A549 treated with AZD9567 at 1 μM for 4 hours (cell line): Measurements from ENCODE around the gene CD19. TPM values are rescaled to one million over a fixed set of nuclear protein-coding genes. Genes with fewer than 3 reads are reported as not detected.

Experiments
- total RNA-seq: library from RNA; stranded (reverse); fragments of 200-300 nt; extraction: Qiagen RNA extraction; gene quantifications from 5 replicates; pipeline ENCODE4 v1.2.3, GENCODE V29; 2022; ENCODE audit not compliant: insufficient read depth

The CD19 gene
- not detected in 5 replicates for total RNA-seq

GRCh38 chr16:28931801-28932225 lies at the start of gene CD19:
CD19 (plus strand) TSS chr16:28931971; CDS start chr16:28932001, 30 bp downstream.

GRCh38 chr16:28924762-28925385 lies 6.9 kb upstream of the CD19 start, which contains the start of gene RABEP2:
RABEP2 (minus strand) TSS chr16:28925238; CDS start chr16:28925163, 75 bp downstream.

GRCh38 chr16:28950648-28951409 lies 19.1 kb downstream of the CD19 start, which contains the start of gene NFATC2IP:
NFATC2IP (plus strand) TSS chr16:28950937; CDS start chr16:28951012, 75 bp downstream.

GRCh38 chr16:28974437-28975157 lies 42.8 kb downstream of the CD19 start, which contains the start of gene SPNS1:
SPNS1 (plus strand) TSS chr16:28974778; CDS start chr16:28975152, 374 bp downstream.

GRCh38 chr16:28984619-28985135 lies 52.9 kb downstream of the CD19 start, which contains the start of gene LAT:
LAT (plus strand) TSS chr16:28985052; CDS start chr16:28985418, 366 bp downstream.

Other genes with a start within 250 kb of the CD19 start
- 180 to 372 TPM (median 323 TPM) in 5 replicates for gene EIF3C, start 220.5 kb upstream of the CD19 start, total RNA-seq
- 1.6 to 2.2 TPM (median 1.9 TPM) in 5 replicates for gene NPIPB9, start 180.2 kb upstream of the CD19 start, total RNA-seq
- 72.6 to 125 TPM (median 118 TPM) in 5 replicates for gene ATXN2L, start 109.0 kb upstream of the CD19 start, total RNA-seq
- 213 to 311 TPM (median 295 TPM) in 5 replicates for gene TUFM, start 85.6 kb upstream of the CD19 start, total RNA-seq
- gene SH2B1, start 68.1 kb upstream of the CD19 start, total RNA-seq: 15.5 to 30.0 TPM (median 28.9 TPM) in 5 replicates
- 1.4 to 3.5 TPM (median 2.8 TPM) in 5 replicates for gene ATP2A1, start 53.5 kb upstream of the CD19 start, total RNA-seq
- 8.3 to 10.2 TPM (median 9.4 TPM) in 5 replicates for gene RABEP2, start 6.7 kb upstream of the CD19 start, total RNA-seq
- 9.1 to 28.3 TPM (median 25.7 TPM) in 5 replicates for gene NFATC2IP, start 19.0 kb downstream of the CD19 start, total RNA-seq
- gene SPNS1, start 42.8 kb downstream of the CD19 start, total RNA-seq: 47.7 to 79.2 TPM (median 72.5 TPM) in 5 replicates
- 3.8 to 4.4 TPM (median 4.0 TPM) in 5 replicates for gene LAT, start 53.1 kb downstream of the CD19 start, total RNA-seq